HG03060 (cell line): ENCODE measurements around the gene SPRR2D.
"Not testable (repeated sequence)": the region's sequence is repeated elsewhere in the genome, so short reads cannot be mapped to it uniquely, and the experiment has no call there.

ENCODE experiments used
- ATAC-seq: cut with Tn5 transposase; IDR thresholded peaks from one replicate; pipeline ENCODE4 v1.9.1; 2021; ENCODE audit warnings: low read depth, moderate number of reproducible peaks; ENCODE audit not compliant: unreplicated experiment

The SPRR2D gene

GRCh38 chr1:153021829-153022228, 19.1 kb downstream of the SPRR2D start:
- ATAC-seq = not testable (repeated sequence)

DNA sequence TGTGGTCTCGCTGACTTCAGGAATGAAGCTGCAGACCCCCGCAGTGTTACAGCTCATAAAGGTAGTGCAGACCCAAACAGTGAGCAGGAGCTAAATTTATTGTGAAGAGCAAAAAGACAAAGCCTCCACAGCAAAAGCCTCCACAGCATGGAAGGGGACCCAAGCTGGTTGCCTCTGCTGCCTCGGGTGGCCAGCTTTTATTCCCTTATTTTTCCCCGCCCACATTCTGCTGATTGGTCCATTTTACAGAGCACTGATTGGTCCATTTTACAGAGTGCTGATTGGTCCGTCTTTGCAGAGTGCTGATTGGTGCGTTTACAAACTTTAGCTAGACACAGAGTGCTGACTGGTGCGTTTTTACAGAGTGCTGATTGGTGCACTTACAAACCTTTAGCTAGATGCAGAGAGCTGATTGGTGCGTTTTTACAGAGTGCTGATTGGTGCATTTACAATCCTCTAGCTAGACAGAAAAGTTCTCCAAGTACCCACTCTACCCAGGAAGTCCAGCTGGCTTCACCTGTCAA, 29.6 kb downstream of the SPRR2D start:
- not testable (repeated sequence) for ATAC-seq

DNA sequence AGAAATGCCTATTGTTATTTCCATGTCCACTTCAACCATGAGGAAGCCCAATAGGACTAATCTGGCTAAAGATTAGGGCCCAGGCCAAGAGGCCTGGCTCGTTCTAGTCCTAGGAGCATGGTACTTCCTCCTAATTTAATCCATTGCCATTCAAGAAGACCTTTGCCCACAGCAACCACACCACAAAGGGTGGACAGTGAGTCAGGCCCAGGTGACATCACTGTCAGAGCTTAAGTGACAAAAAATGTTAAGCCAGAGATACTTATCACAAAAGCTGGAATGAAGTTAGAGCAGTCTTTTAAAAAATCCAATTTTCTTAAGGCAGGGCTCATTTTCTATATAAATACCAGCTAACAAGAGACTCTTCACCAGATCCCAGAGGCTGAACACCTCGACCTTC, 39.5 kb downstream of the SPRR2D start, which contains the start of gene SPRR3:
SPRR3 (plus strand) TSS at position 368 of the 400 bp plus-strand sequence. CDS start 1,272 bp downstream, outside the sequence.
- ATAC-seq = no peak

DNA sequence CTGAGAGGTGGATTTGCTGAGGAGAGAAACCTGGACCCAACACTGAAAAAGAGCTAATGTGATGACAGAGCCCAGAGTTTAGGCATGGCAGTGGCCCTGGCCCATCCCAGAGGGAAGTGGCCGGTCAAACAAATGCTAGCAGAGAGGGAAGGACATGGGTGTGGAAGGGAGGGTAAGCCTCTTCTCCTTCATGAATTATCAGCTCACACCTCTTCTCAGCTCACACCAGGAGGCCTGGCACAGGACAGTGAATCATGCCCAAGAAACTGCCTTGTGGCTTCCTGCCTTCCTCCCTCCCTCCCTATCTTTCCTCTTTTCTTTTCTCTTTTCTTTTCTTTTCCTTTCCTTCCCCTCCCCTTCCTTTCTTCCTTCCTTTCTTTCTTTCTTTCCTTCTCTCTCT, 40.6 kb downstream of the SPRR2D start:
- ATAC-seq = no peak

- ATAC-seq = no peak
These were observed 41.1 kb downstream of the SPRR2D start for GRCh38 chr1:152999818-153000217.

DNA sequence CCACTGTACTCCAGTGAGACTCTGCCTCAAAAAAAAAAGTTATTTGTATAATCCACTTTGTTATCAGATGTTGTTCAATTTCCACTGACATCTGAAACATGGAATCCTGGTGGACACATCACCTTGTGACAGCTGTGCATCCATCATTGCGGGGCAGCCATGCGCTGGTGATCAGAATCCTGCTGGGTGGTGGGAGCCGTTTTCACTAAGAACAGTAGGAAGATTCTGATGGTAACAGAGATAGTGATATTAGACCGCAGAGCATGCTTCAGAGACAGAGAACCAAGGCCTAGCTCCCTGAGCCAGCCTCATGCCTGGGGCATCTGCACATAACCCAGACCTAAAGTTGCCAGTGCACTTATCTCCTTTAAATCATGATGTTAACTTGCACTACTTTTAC, 42.4 kb downstream of the SPRR2D start:
- ATAC-seq = no peak

DNA sequence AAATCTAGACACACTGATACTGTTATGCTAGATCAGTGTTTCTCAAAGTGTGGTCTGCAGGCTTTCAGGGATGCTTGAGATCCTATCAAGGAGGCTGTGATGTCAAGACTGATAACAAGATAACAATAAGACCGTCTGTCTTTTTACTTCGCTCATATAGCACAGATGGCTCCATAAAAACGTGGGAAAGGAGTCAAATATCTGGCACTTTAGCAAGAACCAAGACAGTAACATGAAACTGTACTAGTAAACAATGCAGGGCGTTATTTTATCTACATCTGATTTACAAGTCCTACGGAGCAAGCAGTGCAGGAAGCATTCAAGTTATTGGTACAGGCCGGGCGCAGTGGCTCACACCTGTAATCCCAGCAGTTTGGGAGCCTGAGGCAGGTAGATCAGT, 43.0 kb downstream of the SPRR2D start:
- ATAC-seq = no peak

DNA sequence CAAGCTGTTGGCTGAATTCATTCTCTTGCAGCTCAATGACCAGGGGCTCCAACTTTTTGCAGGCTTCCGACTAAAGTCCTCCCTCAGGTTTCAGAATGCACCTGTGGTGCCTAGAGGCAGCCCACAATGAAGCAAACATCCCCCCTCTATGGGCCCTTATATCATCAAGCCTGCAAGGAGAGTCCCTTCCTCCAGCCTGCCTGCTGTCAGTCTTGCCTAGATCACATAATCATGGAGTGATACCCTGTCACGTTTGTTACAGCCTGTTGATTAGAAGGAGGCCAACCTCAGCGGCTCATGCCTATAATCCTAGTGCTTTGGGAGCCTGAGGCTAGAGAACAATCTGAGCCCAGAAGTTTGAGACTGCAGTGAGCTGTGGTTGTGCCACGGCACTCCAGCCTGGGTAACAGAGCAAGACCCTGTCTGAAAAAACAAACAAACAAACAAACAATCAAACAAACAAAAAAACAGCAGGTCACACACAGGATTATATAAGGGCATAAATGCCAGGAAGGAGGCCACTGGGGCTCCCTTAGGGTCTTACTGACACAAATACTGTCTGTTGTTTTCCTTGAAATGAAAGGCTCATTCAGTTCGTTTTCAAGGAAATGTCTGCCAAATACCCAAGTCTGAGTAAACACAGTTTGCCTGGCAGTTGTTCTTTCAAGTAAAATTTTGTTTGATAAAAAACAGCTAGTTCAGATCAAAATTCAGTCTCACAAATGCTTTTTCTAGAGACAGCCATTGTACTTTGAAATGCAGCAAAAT, 44.1 kb downstream of the SPRR2D start:
- ATAC-seq = no peak

DNA sequence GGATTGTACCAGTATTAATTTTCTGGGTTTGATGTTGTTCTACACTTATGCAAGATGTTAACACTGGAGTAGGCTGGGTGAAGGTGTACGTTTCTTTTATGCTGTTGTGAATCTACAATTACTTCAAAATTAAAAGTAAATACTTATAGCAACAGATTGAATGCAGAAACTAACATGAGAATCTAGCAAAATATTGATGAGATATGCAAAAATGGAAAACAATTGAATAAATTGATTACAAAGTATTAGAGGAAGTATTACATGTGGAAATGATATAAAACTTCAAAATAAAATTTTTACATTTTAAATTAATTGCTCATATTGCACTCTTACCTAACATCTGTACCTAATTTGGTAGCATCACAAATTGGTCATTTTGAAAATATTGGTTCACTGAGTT, 45.1 kb downstream of the SPRR2D start:
- no peak for ATAC-seq

GRCh38 chr1:152993186-152993585, 47.7 kb downstream of the SPRR2D start:
- no peak for ATAC-seq
